ENCODE data around the gene SLC10A6.

DNA sequence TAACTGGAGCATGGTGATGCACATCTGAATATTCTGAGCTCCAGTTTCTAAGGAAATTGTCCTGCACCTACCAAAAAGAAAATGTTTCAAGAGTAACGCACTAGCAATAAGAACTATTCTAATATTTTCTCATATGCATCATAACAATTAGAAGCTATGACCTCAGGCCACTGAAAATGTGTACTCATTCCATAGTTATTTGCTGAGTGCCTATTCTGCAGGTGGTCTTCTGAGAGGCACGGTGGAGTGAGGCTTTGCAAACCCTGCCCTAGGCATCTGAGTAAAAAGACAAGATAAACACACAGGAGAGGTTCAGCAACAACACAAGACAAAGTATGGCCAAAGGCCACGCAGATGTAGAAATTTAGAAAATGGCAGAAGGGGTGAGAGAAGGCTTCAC lies 23.7 kb downstream of the SLC10A6 start:
- TF ChIP-seq CTCF (IDR thresholded peaks at IDR 0.05; ENCODE audit: low read depth, low read length) (no peak), POLR2A (IDR thresholded peaks at IDR 0.05; ENCODE audit: extremely low read depth, insufficient read length) (no peak), MYC (IDR thresholded peaks at IDR 0.05; ENCODE audit: low read depth, low read length) (no peak)
